IMR-90 (cell line): ENCODE data around the gene CPNE6. TPM values are rescaled to one million over a fixed set of nuclear protein-coding genes. Genes with fewer than 3 reads are reported as not detected.

Experiments used
- ATAC-seq: fragments of 200-7000 bp; cut with Tn5 transposase; 2 replicates; pipeline ENCODE4 v1.9.1; 2020; ENCODE audit warnings: low read depth, mild to moderate bottlenecking, moderate library complexity
- BruUV-seq: library from RNA; stranded (reverse); fragments of 400-500 nt; replicated peaks from 2 replicates; lab custom pipeline; 2021; lab: Mats Ljungman, UMichigan
- CTCF ChIA-PET: fragments of 300-600 bp; formaldehyde crosslinking; extraction: SDS; loops from one replicate; lab custom pipeline; 2021; ENCODE audit warnings: antibody characterized with exemption; lab: Yijun Ruan, JAX
- POLR2A ChIA-PET: fragments of 300-600 bp; sonication (Branson Sonifier 250); formaldehyde crosslinking; loops from one replicate; lab custom pipeline; 2022; ENCODE audit warnings: antibody characterized with exemption; ENCODE audit not compliant: unreplicated experiment; lab: Charles Lee
- DNase-seq: peaks from one replicate; pipeline ENCODE4 v3.0.0; 2013
- H2AFZ ChIP-seq: replicated peaks from 2 replicates; pipeline ENCODE3; 2013; ENCODE audit warnings: low read length, mild to moderate bottlenecking; ENCODE audit not compliant: poor library complexity
- H2AK5ac ChIP-seq: 2 replicates; pipeline ENCODE4 v1.6.1; 2013; ENCODE audit warnings: low read depth, low read length, inconsistent platforms
- H2AK9ac ChIP-seq: replicated peaks from 2 replicates; pipeline ENCODE3; 2013; ENCODE audit warnings: mild to moderate bottlenecking, low read depth, low read length, moderate library complexity; ENCODE audit not compliant: poor library complexity
- H2BK120ac ChIP-seq: 2 replicates; pipeline ENCODE4 v1.6.1; 2013; ENCODE audit warnings: low read depth, low read length, inconsistent platforms
- H2BK15ac ChIP-seq: 3 replicates; pipeline ENCODE4 v1.6.1; 2013; ENCODE audit warnings: low read depth, low read length, inconsistent platforms
- H2BK20ac ChIP-seq: 2 replicates; pipeline ENCODE4 v1.6.1; 2013; ENCODE audit warnings: low read depth, mild to moderate bottlenecking, inconsistent platforms, low read length, moderate library complexity
- H2BK5ac ChIP-seq: 2 replicates; pipeline ENCODE4 v1.6.1; 2013; ENCODE audit warnings: mild to moderate bottlenecking, low read depth, low read length, inconsistent platforms; ENCODE audit not compliant: poor library complexity, severe bottlenecking
- H3K14ac ChIP-seq: replicated peaks from 2 replicates; pipeline ENCODE4 v1.6.1; 2013; ENCODE audit warnings: low read depth, low read length, inconsistent platforms
- H3K18ac ChIP-seq: 2 replicates; pipeline ENCODE4 v1.6.1; 2013; ENCODE audit warnings: low read depth, low read length, control low read depth
- H3K23ac ChIP-seq: 2 replicates; pipeline ENCODE4 v1.6.1; 2013; ENCODE audit warnings: low read depth, low read length, inconsistent platforms
- H3K27ac ChIP-seq: 2 replicates; pipeline ENCODE4 v1.5.1; 2013; ENCODE audit warnings: mild to moderate bottlenecking, control low read depth, low read length; ENCODE audit not compliant: insufficient read depth
- H3K27me3 ChIP-seq: 2 replicates; pipeline ENCODE4 v1.6.1; 2013; ENCODE audit warnings: low read length; ENCODE audit not compliant: control insufficient read depth, insufficient read depth
- H3K36me3 ChIP-seq: 2 replicates; pipeline ENCODE4 v1.6.1; 2013; ENCODE audit warnings: low read length, mixed read lengths; ENCODE audit not compliant: control insufficient read depth, insufficient read depth
- H3K4ac ChIP-seq: 2 replicates; pipeline ENCODE4 v1.6.1; 2013; ENCODE audit warnings: low read depth, low read length, inconsistent platforms
- H3K4me1 ChIP-seq: 2 replicates; pipeline ENCODE4 v1.6.1; 2013; ENCODE audit warnings: low read length, mixed read lengths; ENCODE audit not compliant: control insufficient read depth, insufficient read depth
- H3K4me2 ChIP-seq: 2 replicates; pipeline ENCODE4 v1.6.1; 2013; ENCODE audit warnings: low read depth, mild to moderate bottlenecking, control low read depth, low read length, moderate library complexity
- H3K4me3 ChIP-seq: 2 replicates; pipeline ENCODE4 v1.5.1; 2013; ENCODE audit warnings: low read depth, mild to moderate bottlenecking, control low read depth, low read length, moderate library complexity; ENCODE audit not compliant: insufficient read depth
- H3K56ac ChIP-seq: 2 replicates; pipeline ENCODE4 v1.6.1; 2013; ENCODE audit warnings: low read length, inconsistent platforms; ENCODE audit not compliant: insufficient read depth; ENCODE audit errors: extremely low read depth
- H3K79me1 ChIP-seq, 2 experiments: 2 replicates each; pipeline ENCODE4 v1.6.1; 2013; ENCODE audit warnings: low read length in 2 of 2, inconsistent platforms in 1 of 2, low read depth in 1 of 2
- H3K9ac ChIP-seq: 2 replicates; pipeline ENCODE4 v1.6.1; 2013; ENCODE audit warnings: low read depth, low read length, control low read depth
- H3K9me1 ChIP-seq: 2 replicates; pipeline ENCODE4 v1.6.1; 2013; ENCODE audit warnings: low read length, inconsistent platforms; ENCODE audit not compliant: insufficient read depth
- H3K9me3 ChIP-seq: 2 replicates; pipeline ENCODE4 v1.6.1; 2013; ENCODE audit warnings: low read length; ENCODE audit not compliant: control insufficient read depth, insufficient read depth
- H4K20me1 ChIP-seq: 2 replicates; pipeline ENCODE4 v1.6.1; 2013; ENCODE audit warnings: low read length, inconsistent platforms; ENCODE audit not compliant: insufficient read depth
- H4K5ac ChIP-seq: 2 replicates; pipeline ENCODE4 v1.6.1; 2013; ENCODE audit warnings: mild to moderate bottlenecking, low read depth, low read length, control low read depth
- H4K8ac ChIP-seq, 2 experiments: 2 replicates each; pipeline ENCODE4 v1.6.1; 2013; ENCODE audit warnings: low read depth in 2 of 2, low read length in 2 of 2, control low read depth in 1 of 2, inconsistent platforms in 1 of 2
- H4K91ac ChIP-seq: 2 replicates; pipeline ENCODE4 v1.6.1; 2013; ENCODE audit warnings: low read depth, low read length, inconsistent platforms; ENCODE audit not compliant: insufficient read depth
- CEBPB ChIP-seq: IDR thresholded peaks from 2 replicates; pipeline ENCODE4 v1.6.1; 2012; ENCODE audit warnings: low read depth, low read length, improper control_type of control experiment
- MAZ ChIP-seq: IDR thresholded peaks from 2 replicates; pipeline ENCODE4 v1.6.1; 2012; ENCODE audit warnings: low read depth, mild to moderate bottlenecking, low read length, improper control_type of control experiment, moderate library complexity, borderline replicate concordance
- MXI1 ChIP-seq: IDR thresholded peaks from 2 replicates; pipeline ENCODE4 v1.6.1; 2012; ENCODE audit warnings: low read depth, mild to moderate bottlenecking, low read length, moderate library complexity, borderline replicate concordance
- POLR2A ChIP-seq: IDR thresholded peaks from 2 replicates; pipeline ENCODE4 v1.6.1; 2012; ENCODE audit warnings: mild to moderate bottlenecking, low read depth, low read length
- RAD21 ChIP-seq: IDR thresholded peaks from 2 replicates; pipeline ENCODE4 v1.6.1; 2012; ENCODE audit warnings: low read length, improper control_type of control experiment
- RCOR1 ChIP-seq: IDR thresholded peaks from 2 replicates; pipeline ENCODE4 v1.6.1; 2012; ENCODE audit warnings: mild to moderate bottlenecking, low read length, improper control_type of control experiment; ENCODE audit not compliant: insufficient replicate concordance
- RFX5 ChIP-seq: IDR thresholded peaks from 2 replicates; pipeline ENCODE4 v1.8.0; 2012; ENCODE audit warnings: low read depth, mild to moderate bottlenecking, low read length, moderate library complexity
- WGBS, 2 experiments: methylation state at CpG; one replicate each; pipeline versions ENCODE4 v1.1.5 to v1.1.7; 2013; ENCODE audit warnings: missing lambda C conversion rate in 2 of 2; ENCODE audit not compliant: insufficient read length in 1 of 2; ENCODE audit errors: extremely low coverage in 2 of 2; 5-methylcytosine and 5-hydroxymethylcytosine counted together
- dilution Hi-C: fragments of 300-500 bp; cut with HindIII; formaldehyde crosslinking; loops from one replicate; pipeline ENCODE4 v1.14.3; 2018; ENCODE audit warnings: low sequenced_read_pairs; ENCODE audit not compliant: unreplicated experiment
- in situ Hi-C: fragments of 300-500 bp; cut with MboI; formaldehyde crosslinking; loops from 3 replicates; pipeline ENCODE4 v1.14.3; 2019; ENCODE audit warnings: low sequenced_read_pairs, inconsistent platforms, mixed read lengths
- intact Hi-C: fragments of 100-400 bp; cut with micrococcal nuclease; formaldehyde crosslinking; loops from 2 replicates; pipeline ENCODE4 v1.10.0; 2022
- polyA plus RNA-seq, 3 experiments: library from polyadenylated mRNA; depleted of rRNA; stranded (reverse); fragments of >200 nt; gene quantifications; 2 replicates each; pipeline ENCODE4 v1.2.3, GENCODE V29; 2012; ENCODE audit warnings: low replicate concordance in 1 of 3
- total RNA-seq: library from RNA; depleted of rRNA; stranded (reverse); fragments of >200 nt; gene quantifications from 2 replicates; pipeline ENCODE4 v1.2.3, GENCODE V29; 2012
- TF ChIP-seq, protein P1 (sequence below): fragments of 150-350 bp; IDR thresholded peaks from 2 replicates; pipeline ENCODE4 v1.6.1; 2017; ENCODE audit warnings: mild to moderate bottlenecking, antibody characterized with exemption, low read length, low read depth
- TF ChIP-seq, protein P2 (sequence below): conservative IDR thresholded peaks from 2 replicates; pipeline ENCODE4 v1.5.1; 2012; ENCODE audit warnings: mild to moderate bottlenecking, low read depth, low read length, improper control_type of control experiment

CPNE6 gene
- total and polyA plus RNA-seq, 2 of the 4 experiments (the other 2 are of a cell fraction): not detected

DNA sequence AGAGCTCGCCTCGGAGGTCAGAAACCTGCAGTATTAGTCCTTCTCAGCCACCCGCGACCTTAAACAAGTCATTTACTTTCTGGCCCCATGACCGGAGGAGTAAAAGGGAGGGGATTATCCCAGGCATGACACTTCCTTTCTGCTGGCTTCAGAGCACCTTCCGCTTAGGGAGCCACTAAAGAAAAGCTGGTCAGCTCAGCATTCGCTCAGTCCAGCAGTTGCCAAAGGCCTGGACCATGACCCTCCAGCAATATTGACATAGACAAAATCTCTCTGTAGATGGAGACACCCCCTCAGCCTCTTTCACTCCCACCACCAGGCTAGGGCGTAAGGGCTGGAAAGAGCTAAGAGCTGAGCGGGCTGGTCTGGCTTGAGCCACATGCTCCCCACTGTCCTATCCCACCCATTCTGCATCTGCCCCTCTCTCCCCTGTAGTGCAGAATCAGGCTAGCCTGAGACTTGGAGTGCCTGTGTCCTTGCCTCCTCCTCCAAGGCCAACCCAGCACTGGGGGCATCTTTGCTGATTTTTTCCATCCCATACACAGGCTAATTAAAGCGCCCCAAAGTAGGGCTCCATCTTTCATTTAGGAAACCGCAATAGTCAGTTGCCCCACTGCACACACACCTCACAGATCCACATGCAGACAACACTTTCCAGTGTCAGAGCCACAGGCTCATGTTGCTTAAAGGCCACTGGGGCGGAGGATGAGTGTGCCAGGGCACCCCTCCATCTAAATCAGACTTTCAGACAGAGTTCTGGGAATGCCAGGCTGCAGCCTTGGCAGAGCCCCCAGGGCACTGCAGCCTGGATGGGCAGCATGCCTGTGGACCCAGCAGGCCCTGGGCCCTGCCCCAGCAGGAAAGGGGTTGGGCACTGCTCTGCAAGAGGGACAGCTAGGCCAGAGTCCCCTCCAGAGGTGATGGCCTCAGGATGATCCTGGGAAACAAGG lies 4.0 kb upstream of the CPNE6 start:
- ATAC-seq: no peak
- POLR2A ChIA-PET: no interaction called here
- intact Hi-C loops: no loop called here

More for the DNA sequence above, 4.0 kb upstream of the CPNE6 start:
- no peak overlapping the region for H4K5ac ChIP-seq
- whole genome bisulfite sequencing, 2 experiments: 71% methylated on average over 1 of the region's 12 CpGs; no CpG with 5 or more reads in 1 of the 2 experiments
- no peak overlapping the region for H3K4ac ChIP-seq
- H2BK120ac ChIP-seq: no peak overlapping the region
- H2BK20ac ChIP-seq: no peak overlapping the region
- no peaks in the 10 kb centered on the region for H3K36me3 ChIP-seq
- no peak overlapping the region for H3K56ac ChIP-seq
- no peak overlapping the region for H2AFZ ChIP-seq
- TF ChIP-seq MXI1 (no peak), RFX5 (no peak), CEBPB (no peak), MAZ (no peak), RAD21 (no peak), POLR2A (no peak), RCOR1 (no peak)
- TF ChIP-seq, protein P1, sequence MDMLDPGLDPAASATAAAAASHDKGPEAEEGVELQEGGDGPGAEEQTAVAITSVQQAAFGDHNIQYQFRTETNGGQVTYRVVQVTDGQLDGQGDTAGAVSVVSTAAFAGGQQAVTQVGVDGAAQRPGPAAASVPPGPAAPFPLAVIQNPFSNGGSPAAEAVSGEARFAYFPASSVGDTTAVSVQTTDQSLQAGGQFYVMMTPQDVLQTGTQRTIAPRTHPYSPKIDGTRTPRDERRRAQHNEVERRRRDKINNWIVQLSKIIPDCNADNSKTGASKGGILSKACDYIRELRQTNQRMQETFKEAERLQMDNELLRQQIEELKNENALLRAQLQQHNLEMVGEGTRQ: no peak
- TF ChIP-seq, protein P2, sequence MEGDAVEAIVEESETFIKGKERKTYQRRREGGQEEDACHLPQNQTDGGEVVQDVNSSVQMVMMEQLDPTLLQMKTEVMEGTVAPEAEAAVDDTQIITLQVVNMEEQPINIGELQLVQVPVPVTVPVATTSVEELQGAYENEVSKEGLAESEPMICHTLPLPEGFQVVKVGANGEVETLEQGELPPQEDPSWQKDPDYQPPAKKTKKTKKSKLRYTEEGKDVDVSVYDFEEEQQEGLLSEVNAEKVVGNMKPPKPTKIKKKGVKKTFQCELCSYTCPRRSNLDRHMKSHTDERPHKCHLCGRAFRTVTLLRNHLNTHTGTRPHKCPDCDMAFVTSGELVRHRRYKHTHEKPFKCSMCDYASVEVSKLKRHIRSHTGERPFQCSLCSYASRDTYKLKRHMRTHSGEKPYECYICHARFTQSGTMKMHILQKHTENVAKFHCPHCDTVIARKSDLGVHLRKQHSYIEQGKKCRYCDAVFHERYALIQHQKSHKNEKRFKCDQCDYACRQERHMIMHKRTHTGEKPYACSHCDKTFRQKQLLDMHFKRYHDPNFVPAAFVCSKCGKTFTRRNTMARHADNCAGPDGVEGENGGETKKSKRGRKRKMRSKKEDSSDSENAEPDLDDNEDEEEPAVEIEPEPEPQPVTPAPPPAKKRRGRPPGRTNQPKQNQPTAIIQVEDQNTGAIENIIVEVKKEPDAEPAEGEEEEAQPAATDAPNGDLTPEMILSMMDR: no peak
- no TSS peak for BruUV-seq
- H2AK9ac ChIP-seq: no peak overlapping the region
- no peak overlapping the region for H3K18ac ChIP-seq
- no peak overlapping the region for H4K8ac ChIP-seq
- peaks cover 54% of the 10 kb centered on the region for H3K27me3 ChIP-seq
- H3K9me3 ChIP-seq: no peaks in the 10 kb centered on the region
- no peak overlapping the region for H2BK5ac ChIP-seq
- no peak overlapping the region for H2AK5ac ChIP-seq
- no peak overlapping the region for H3K27ac ChIP-seq
- H4K20me1 ChIP-seq: no peaks in the 10 kb centered on the region
- CTCF ChIA-PET: interaction anchor here (1.1 to 1.3 kb wide), 2 partner anchors 10 to 41 kb away, joined by 4 to 5 read pairs; no protein-coding TSS in a partner anchor
- dilution Hi-C loops: no loop called here
- H3K4me2 ChIP-seq: no peak overlapping the region
- no peak overlapping the region for H3K14ac ChIP-seq
- H4K91ac ChIP-seq: no peak overlapping the region
- in situ Hi-C loops: no loop called here
- H3K23ac ChIP-seq: no peak overlapping the region
- H3K79me1 ChIP-seq: no peaks in the 10 kb centered on the region
- DNase-seq: no peak
- no peaks in the 10 kb centered on the region for H3K4me1 ChIP-seq
- H3K9me1 ChIP-seq: no peaks in the 10 kb centered on the region
- H3K4me3 ChIP-seq: no peak overlapping the region
- no peak overlapping the region for H2BK15ac ChIP-seq
- H3K9ac ChIP-seq: no peak overlapping the region
